GM12891 (cell line): ENCODE results near the gene KCND3.

ENCODE experiments used
- POLR2A ChIP-seq: IDR thresholded peaks from 2 replicates; pipeline ENCODE4 v1.6.1; 2011; ENCODE audit warnings: low read depth, low read length, control low read depth
- POLR2AphosphoS5 ChIP-seq: IDR thresholded peaks from 2 replicates; pipeline ENCODE4 v1.6.1; 2011; ENCODE audit warnings: low read depth, low read length, control low read depth
- TAF1 ChIP-seq: IDR thresholded peaks from 2 replicates; pipeline ENCODE4 v1.6.1; 2011; ENCODE audit warnings: low read depth, low read length, control low read depth

DNA sequence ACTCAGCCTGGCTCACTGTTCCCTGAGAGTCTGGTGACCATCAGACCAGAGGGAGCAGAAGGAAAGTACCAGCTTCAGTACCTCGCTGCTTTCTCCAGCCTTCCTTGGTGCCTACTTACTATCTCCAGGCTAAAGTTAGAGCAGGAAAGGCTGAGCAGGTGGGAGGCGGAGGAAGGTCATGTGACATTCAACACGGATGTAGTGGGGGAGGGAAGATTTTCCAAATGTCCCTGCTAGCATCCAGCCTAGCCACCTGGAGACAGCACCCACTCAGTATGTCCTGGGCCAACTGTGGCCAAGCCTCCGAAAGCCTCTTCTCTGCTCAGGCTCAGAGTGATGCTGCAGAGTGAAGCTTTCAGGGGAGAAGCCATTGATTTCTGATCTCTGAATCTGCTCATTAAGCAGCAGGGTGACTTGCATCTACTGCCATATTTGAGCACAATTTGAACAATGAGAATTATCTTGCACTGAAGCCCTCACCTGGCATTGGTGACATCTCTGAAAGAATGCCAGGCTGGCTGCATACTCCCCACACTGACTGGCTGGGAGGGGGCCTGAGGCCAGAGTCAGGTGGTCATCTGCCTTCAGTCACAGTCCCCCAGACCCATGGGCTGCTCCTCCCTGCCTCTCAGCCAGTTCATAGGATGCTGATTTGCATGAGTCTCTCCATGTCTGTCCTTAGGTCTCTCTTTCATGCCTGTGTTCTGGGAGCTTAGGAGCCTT is 86.2 kb downstream of the KCND3 start:
- no peak for TF ChIP-seq POLR2AphosphoS5
- TF ChIP-seq POLR2A = no peak
- no peak for TF ChIP-seq TAF1
